ENCODE data around the gene MATR3. TPM values are rescaled to one million over a fixed set of nuclear protein-coding genes. Genes with fewer than 3 reads are reported as not detected.

Gene MATR3
- total RNA-seq, 6 donors from 2014 or later, result 125 to 264 (median 158) TPM

GRCh38 chr5:139262742-139263445 is 30.6 kb upstream of the MATR3 start:
- H3K4me1 ChIP-seq, result peaks cover 0 to 6% (median 3%) of the 10 kb centered on the region in 4 donors
- peak; percentile 94 to 98 for ATAC-seq (ENCODE audit: low FRiP score in 2 of 2)
- TF ChIP-seq POLR2AphosphoS5 (IDR thresholded peaks at IDR 0.05), result no peak
- peak; percentile 76 to 90 (median 82) for TF ChIP-seq CTCF (IDR thresholded peaks at IDR 0.05)
- H3K4me3 ChIP-seq, result no peak overlapping the region
- 42 to 56% methylated on average over 5 to 8 of the region's 8 CpGs for WGBS, 2 donors
- no peaks in the 10 kb centered on the region for H3K27me3 ChIP-seq
- no peaks in the 10 kb centered on the region for H3K9me3 ChIP-seq
- no peaks in the 10 kb centered on the region for H3K36me3 ChIP-seq
- H3K27ac ChIP-seq, result no peak overlapping the region
- peak; percentile 75 to 89 for DNase-seq

DNA sequence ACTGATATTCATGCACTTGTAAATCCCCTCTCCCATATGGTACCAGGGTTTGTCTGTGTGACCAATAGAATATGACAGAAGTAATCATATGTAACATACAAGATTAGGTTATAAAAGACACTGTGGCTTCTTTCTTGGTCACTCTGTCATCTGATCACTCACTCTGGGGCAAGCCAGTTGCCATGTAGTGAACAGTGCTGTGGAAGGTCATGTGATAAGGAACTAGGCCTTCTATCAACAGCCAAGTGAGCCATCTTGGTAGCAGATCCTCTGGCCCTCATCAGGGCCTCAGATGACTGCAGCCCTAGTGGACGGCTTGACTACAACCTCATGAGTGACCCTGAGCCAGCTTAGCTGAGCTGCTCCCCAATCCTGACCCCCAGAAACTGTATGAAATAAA is 30.0 kb upstream of the MATR3 start:
- TF ChIP-seq POLR2AphosphoS5 (IDR thresholded peaks at IDR 0.05) (no peak), POLR2A (IDR thresholded peaks at IDR 0.05) (no peak), EP300 (IDR thresholded peaks at IDR 0.05) (no peak), CTCF (IDR thresholded peaks at IDR 0.05) (no peak)
- no peak for ATAC-seq (ENCODE audit: low FRiP score in 2 of 2)
- peaks cover 2 to 8% (median 4%) of the 10 kb centered on the region in 4 donors for H3K4me1 ChIP-seq
- H3K27me3 ChIP-seq, result no peaks in the 10 kb centered on the region
- H3K4me3 ChIP-seq, result no peak overlapping the region
- DNase-seq, result no peak
- no peaks in the 10 kb centered on the region for H3K36me3 ChIP-seq
- H3K27ac ChIP-seq, result no peak overlapping the region
- 89 to 92% methylated on average over 1 of the region's 1 CpG for WGBS, 2 donors
- no peaks in the 10 kb centered on the region for H3K9me3 ChIP-seq

DNA sequence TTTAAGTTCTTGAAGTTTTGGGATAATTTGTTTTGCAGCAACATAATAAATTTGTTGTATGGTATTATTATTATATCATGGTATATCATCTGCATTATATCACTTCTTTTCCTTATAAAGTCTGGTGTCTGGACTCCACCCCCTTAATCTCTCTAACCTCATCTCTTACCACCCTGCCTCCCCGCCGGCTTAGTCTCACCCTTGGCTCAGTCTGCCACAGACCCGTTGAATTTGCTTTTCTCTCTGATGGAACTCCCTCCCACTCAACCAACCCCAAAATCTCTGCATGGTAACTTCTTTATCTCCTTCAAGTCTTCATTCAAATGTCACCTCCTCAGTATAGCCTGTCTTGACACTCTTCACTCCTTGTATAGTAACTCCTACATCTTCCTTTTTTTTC is 29.6 kb upstream of the MATR3 start:
- Histone ChIP-seq H3K27ac (no peak overlapping the region), H3K4me3 (no peak overlapping the region), H3K27me3 (no peaks in the 10 kb centered on the region), H3K4me1 (peaks cover 4 to 12% (median 7%) of the 10 kb centered on the region in 4 donors), H3K9me3 (no peaks in the 10 kb centered on the region), H3K36me3 (no peaks in the 10 kb centered on the region)
- TF ChIP-seq POLR2A (IDR thresholded peaks at IDR 0.05) (no peak), EP300 (IDR thresholded peaks at IDR 0.05) (no peak), CTCF (IDR thresholded peaks at IDR 0.05) (no peak)
- ATAC-seq (ENCODE audit: low FRiP score in 2 of 2), result no peak
- WGBS, 2 donors, result 90 to 100% methylated on average over 3 of the region's 3 CpGs
- no peak for DNase-seq

GRCh38 chr5:139265001-139265400 is 28.5 kb upstream of the MATR3 start:
- Histone ChIP-seq H3K4me3 (no peak overlapping the region), H3K27ac (no peak overlapping the region), H3K36me3 (no peaks in the 10 kb centered on the region), H3K9me3 (no peaks in the 10 kb centered on the region), H3K4me1 (peaks cover 6 to 14% (median 10%) of the 10 kb centered on the region in 4 donors), H3K27me3 (no peaks in the 10 kb centered on the region)
- 58 to 66% methylated on average over 2 of the region's 2 CpGs for WGBS, 2 donors
- no peak for TF ChIP-seq EP300 (IDR thresholded peaks at IDR 0.05)
- ATAC-seq (ENCODE audit: low FRiP score in 2 of 2) (no peak), DNase-seq (no peak)

- TF ChIP-seq POLR2A (IDR thresholded peaks at IDR 0.05) (no peak), CTCF (IDR thresholded peaks at IDR 0.05) (no peak), POLR2AphosphoS5 (IDR thresholded peaks at IDR 0.05) (no peak), EP300 (IDR thresholded peaks at IDR 0.05) (no peak)
- Histone ChIP-seq H3K36me3 (no peaks in the 10 kb centered on the region), H3K4me1 (peaks cover 7 to 14% (median 10%) of the 10 kb centered on the region in 4 donors), H3K9me3 (no peaks in the 10 kb centered on the region), H3K27ac (no peak overlapping the region), H3K27me3 (no peaks in the 10 kb centered on the region), H3K4me3 (no peak overlapping the region)
- DNase-seq, result no peak
- 58 to 76% methylated on average over 11 of the region's 11 CpGs for WGBS, 2 donors
- ATAC-seq (ENCODE audit: low FRiP score in 2 of 2), result no peak
Observed at GRCh38 chr5:139266236-139266635, 27.3 kb upstream of the MATR3 start.
